Naive B cell (primary cell): ENCODE data around the gene PTGR3. TPM values are rescaled to one million over a fixed set of nuclear protein-coding genes. Genes with fewer than 3 reads are reported as not detected.
A peak's percentile ranks its signal among the peaks of the same experiment; 100 is the strongest.

Source experiments
- ATAC-seq, 2 donors: fragments of 150-1000 bp; cut with Tn5 transposase; 2 replicates each; pipeline ENCODE4 v1.10.0; 2021; ENCODE audit warnings: low read depth in 2 of 2, mild to moderate bottlenecking in 2 of 2, moderate library complexity in 2 of 2
- DNase-seq: peaks from one replicate; pipeline ENCODE4 v3.0.0; 2022
- H3K27ac Mint-ChIP-seq, 6 donors: one replicate each; pipeline ENCODE4 v1.8.0; 2020 to 2022; ENCODE audit warnings: mild to moderate bottlenecking in 6 of 6, mixed read lengths in 6 of 6, moderate library complexity in 5 of 6, inconsistent platforms in 2 of 6
- H3K27me3 Mint-ChIP-seq, 3 donors: one replicate each; pipeline ENCODE4 v1.8.0; 2021 to 2022; ENCODE audit warnings: mixed read lengths in 3 of 3, mild to moderate bottlenecking in 1 of 3
- H3K36me3 Mint-ChIP-seq, 2 donors: one replicate each; pipeline ENCODE4 v1.8.0; 2020 to 2022; ENCODE audit warnings: mixed read lengths in 2 of 2, inconsistent platforms in 1 of 2, mild to moderate bottlenecking in 1 of 2
- H3K4me1 Mint-ChIP-seq, 3 donors: one replicate each; pipeline ENCODE4 v1.8.0; 2020 to 2022; ENCODE audit warnings: mixed read lengths in 3 of 3, inconsistent platforms in 1 of 3, mild to moderate bottlenecking in 1 of 3, moderate library complexity in 1 of 3
- H3K4me3 Mint-ChIP-seq, 8 donors: one replicate each; pipeline ENCODE4 v1.8.0; 2020 to 2022; ENCODE audit warnings: mild to moderate bottlenecking in 8 of 8, mixed read lengths in 8 of 8, moderate library complexity in 8 of 8, inconsistent platforms in 2 of 8
- H3K9me3 Mint-ChIP-seq, 7 donors: one replicate each; pipeline ENCODE4 v1.8.0; 2020 to 2022; ENCODE audit warnings: mixed read lengths in 7 of 7, mild to moderate bottlenecking in 5 of 7, inconsistent platforms in 2 of 7, moderate library complexity in 1 of 7
- polyA plus RNA-seq, 6 donors: library from polyadenylated mRNA; unstranded; fragments of 300-500 nt; fragmentation: Illumina TruSeq; gene quantifications; one replicate each; pipeline ENCODE4 v1.2.3, GENCODE V29; 2021; ENCODE audit warnings: low read depth in 6 of 6

Gene PTGR3, protein sequence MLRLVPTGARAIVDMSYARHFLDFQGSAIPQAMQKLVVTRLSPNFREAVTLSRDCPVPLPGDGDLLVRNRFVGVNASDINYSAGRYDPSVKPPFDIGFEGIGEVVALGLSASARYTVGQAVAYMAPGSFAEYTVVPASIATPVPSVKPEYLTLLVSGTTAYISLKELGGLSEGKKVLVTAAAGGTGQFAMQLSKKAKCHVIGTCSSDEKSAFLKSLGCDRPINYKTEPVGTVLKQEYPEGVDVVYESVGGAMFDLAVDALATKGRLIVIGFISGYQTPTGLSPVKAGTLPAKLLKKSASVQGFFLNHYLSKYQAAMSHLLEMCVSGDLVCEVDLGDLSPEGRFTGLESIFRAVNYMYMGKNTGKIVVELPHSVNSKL
- polyA plus RNA-seq = 10 to 100 TPM; 14.7 to 36.8 (median 22.5) TPM

DNA sequence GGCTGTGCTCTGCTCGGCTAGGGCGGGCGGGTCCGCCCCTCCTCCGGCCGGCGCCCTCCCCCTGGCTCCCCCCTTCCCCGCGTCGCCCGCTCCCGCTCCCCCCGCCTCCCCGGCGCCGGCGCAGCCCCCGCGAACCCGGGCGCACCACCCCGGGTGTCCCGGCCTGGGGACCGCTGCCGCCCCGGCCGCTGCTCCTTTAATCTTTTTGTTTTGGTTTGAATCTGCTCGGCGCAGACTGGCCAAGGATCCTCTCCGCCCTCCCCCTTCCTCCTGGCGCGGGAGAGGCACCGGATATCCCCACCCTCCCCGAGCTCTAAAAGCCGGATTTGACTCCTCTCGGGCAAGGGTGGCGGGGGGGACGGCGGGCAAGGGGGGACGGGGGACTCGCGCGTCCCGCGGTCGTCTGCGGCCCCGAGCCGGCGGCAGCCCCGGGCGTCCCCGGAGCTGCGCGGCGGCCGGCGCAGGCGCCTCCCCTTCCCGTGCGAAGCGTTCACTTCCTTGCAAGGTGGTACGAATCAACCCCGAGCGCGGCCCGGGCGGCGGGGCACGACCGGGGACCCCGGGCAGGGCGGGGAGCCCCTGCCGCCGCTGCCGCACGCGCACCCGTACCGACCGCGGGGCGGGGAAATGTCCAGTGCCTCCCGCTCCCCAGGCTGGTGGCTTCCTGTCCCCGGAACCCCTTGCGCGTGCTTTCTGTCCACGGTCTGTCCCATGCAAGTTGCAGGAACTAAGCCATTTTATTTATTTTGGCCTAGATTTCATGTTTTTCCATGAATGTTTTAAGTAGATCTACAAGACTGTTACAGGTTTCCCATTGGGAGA lies at the start of gene PTGR3:
PTGR3 (minus strand) TSS at position 11 of the 822 bp plus-strand sequence. CDS start 81 bp downstream, outside the sequence.
- Mint-ChIP-seq H3K4me3 (peak within 1 kb of the TSS; percentile 96 to 100 (median 98)), H3K27me3 (peaks cover 0 to 29% (median 10%) of the 10 kb centered on the region in 3 donors)

GRCh38 chr18:75257605-75258004 lies 48.7 kb upstream of the PTGR3 start:
- no peaks in the 10 kb centered on the region for H3K27me3 Mint-ChIP-seq
- ATAC-seq = no peak
- H3K36me3 Mint-ChIP-seq = no peaks in the 10 kb centered on the region
- H3K4me3 Mint-ChIP-seq = no peak overlapping the region
- peak overlapping the region in 1 of 6 donors; percentile 80 for H3K27ac Mint-ChIP-seq
- H3K9me3 Mint-ChIP-seq = no peaks in the 10 kb centered on the region
- peaks cover 10 to 22% (median 13%) of the 10 kb centered on the region in 3 donors for H3K4me1 Mint-ChIP-seq
- DNase-seq = no peak

More for the DNA sequence above, at the start of gene PTGR3:
- H3K27ac Mint-ChIP-seq = peak within 1 kb of the TSS; percentile 63 to 94 (median 90)
- no peaks in the 10 kb centered on the region for H3K36me3 Mint-ChIP-seq
- DNase-seq (peak; percentile 72), ATAC-seq (peak; percentile 63 to 66)
- no peaks in the 10 kb centered on the region for H3K9me3 Mint-ChIP-seq
- H3K4me1 Mint-ChIP-seq = peaks cover 56 to 59% (median 57%) of the 10 kb centered on the region in 3 donors

DNA sequence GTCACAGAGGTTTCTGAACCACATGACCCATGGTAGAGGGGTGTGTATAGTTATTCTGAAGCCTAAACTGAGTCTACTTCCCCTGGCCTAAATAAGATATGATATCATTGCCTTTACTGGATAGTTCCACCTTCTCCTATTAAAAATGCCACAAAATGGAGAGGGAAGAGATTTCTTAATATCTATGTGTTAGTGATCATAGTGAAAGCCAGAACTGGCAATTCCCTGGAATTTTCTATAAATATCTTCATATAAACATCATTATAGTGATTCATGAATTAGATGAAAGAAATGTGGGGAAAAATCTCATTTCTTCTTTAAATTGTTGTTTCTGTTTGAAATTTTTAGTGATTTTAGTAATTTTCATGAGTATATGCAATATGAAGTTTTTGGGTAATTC lies 47.4 kb upstream of the PTGR3 start:
- no peaks in the 10 kb centered on the region for H3K36me3 Mint-ChIP-seq
- peaks cover 1 to 14% (median 9%) of the 10 kb centered on the region in 3 donors for H3K4me1 Mint-ChIP-seq
- no peaks in the 10 kb centered on the region for H3K27me3 Mint-ChIP-seq
- no peak for DNase-seq
- ATAC-seq = no peak
- no peak overlapping the region for H3K4me3 Mint-ChIP-seq
- no peak overlapping the region for H3K27ac Mint-ChIP-seq
- H3K9me3 Mint-ChIP-seq = no peaks in the 10 kb centered on the region

DNA sequence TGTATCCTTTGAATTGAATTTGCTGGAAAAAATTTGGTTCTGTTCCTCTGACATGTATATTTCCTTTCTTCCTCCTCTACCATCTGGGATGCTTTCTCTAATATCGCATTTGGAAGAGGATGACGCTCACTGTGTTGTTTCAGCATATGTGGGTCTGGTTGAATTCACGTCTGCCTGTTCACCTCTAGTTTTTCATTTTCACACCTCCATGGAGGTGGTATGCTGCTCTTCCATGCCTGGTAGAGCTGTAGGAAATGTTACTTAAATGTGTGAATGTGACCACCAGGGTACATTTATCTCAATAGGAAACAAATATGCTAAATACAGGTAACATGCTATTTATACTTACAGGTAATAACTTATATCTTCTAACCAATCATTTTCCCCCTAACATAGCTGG lies 46.2 kb upstream of the PTGR3 start:
- peaks cover under 1 to 9% (median 7%) of the 10 kb centered on the region in 3 donors for H3K4me1 Mint-ChIP-seq
- H3K27ac Mint-ChIP-seq = no peak overlapping the region
- H3K36me3 Mint-ChIP-seq = peaks cover 0 to under 1% of the 10 kb centered on the region in 2 donors
- H3K9me3 Mint-ChIP-seq = peaks cover 0 to 2% (median under 1%) of the 10 kb centered on the region in 7 donors
- no peaks in the 10 kb centered on the region for H3K27me3 Mint-ChIP-seq
- DNase-seq (no peak), ATAC-seq (no peak)
- no peak overlapping the region for H3K4me3 Mint-ChIP-seq

GRCh38 chr18:75253784-75254183 lies 44.8 kb upstream of the PTGR3 start:
- Mint-ChIP-seq H3K9me3 (peaks cover 0 to 6% (median 5%) of the 10 kb centered on the region in 7 donors), H3K27me3 (no peaks in the 10 kb centered on the region), H3K36me3 (peaks cover 0 to 7% of the 10 kb centered on the region in 2 donors), H3K4me1 (peaks cover 7 to 14% (median 13%) of the 10 kb centered on the region in 3 donors), H3K27ac (peak overlapping the region in 1 of 6 donors; percentile 8), H3K4me3 (no peak overlapping the region)
- DNase-seq (no peak), ATAC-seq (no peak)

DNA sequence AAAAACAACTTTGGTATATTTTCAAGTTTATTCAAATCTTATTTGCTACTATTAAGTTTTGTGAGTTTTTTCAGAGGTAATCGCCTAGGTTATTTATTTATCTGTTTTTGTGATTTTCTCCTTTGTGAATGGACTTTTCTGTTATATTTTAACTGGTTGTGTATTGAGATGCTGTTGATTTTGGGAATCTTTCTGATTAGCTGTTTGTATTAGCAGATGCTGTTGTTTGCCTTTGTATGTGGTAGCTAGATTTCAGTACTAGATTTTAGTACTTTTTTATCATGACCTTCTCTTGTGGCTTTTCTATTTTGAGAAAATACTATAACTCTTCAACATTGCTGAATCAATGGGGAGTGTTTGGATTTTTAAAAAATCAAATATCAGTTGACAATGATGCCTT lies 44.1 kb upstream of the PTGR3 start:
- Mint-ChIP-seq H3K9me3 (peaks cover 0 to 9% (median 5%) of the 10 kb centered on the region in 7 donors), H3K4me1 (peaks cover 14 to 19% (median 19%) of the 10 kb centered on the region in 3 donors), H3K4me3 (no peak overlapping the region), H3K27ac (peak overlapping the region in 2 of 6 donors; percentile 8 to 56), H3K36me3 (peaks cover 0 to 7% of the 10 kb centered on the region in 2 donors), H3K27me3 (no peaks in the 10 kb centered on the region)
- ATAC-seq (no peak), DNase-seq (no peak)

GRCh38 chr18:75252136-75252535 lies 43.2 kb upstream of the PTGR3 start:
- no peak overlapping the region for H3K4me3 Mint-ChIP-seq
- peak overlapping the region in 1 of 6 donors; percentile 53 for H3K27ac Mint-ChIP-seq
- peaks cover 0 to 7% of the 10 kb centered on the region in 2 donors for H3K36me3 Mint-ChIP-seq
- H3K4me1 Mint-ChIP-seq = peaks cover 20 to 28% (median 23%) of the 10 kb centered on the region in 3 donors
- ATAC-seq (no peak), DNase-seq (no peak)
- H3K9me3 Mint-ChIP-seq = peaks cover 0 to 9% (median 5%) of the 10 kb centered on the region in 7 donors
- no peaks in the 10 kb centered on the region for H3K27me3 Mint-ChIP-seq

- H3K4me1 Mint-ChIP-seq = peaks cover 20 to 35% (median 30%) of the 10 kb centered on the region in 3 donors
These were observed 42.5 kb upstream of the PTGR3 start for GRCh38 chr18:75251466-75251865.

DNA sequence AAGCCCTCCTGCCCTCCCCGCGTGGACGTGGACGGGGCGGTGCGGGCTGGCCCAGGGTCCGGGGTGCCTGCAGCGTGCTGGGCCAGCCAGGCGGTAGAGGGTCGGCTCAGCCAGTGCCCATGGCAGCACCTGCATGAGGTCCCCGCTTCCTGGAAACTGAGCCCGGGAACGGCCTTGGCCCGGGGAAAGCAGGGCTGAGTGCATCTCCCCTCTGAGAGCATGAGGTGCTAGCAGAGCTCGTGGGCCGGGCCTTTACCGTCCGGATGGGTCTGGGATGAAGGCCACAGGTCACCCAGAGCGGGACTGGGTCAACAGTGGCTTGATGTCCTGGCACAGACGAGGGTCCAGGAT lies 41.5 kb upstream of the PTGR3 start:
- H3K36me3 Mint-ChIP-seq = peaks cover 0 to 7% of the 10 kb centered on the region in 2 donors
- DNase-seq (no peak), ATAC-seq (no peak)
- no peaks in the 10 kb centered on the region for H3K27me3 Mint-ChIP-seq
- H3K4me1 Mint-ChIP-seq = peaks cover 27 to 42% (median 37%) of the 10 kb centered on the region in 3 donors
- no peak overlapping the region for H3K4me3 Mint-ChIP-seq
- peaks cover 0 to 9% (median 5%) of the 10 kb centered on the region in 7 donors for H3K9me3 Mint-ChIP-seq
- peak overlapping the region in 3 of 6 donors; percentile 60 to 84 (median 62) for H3K27ac Mint-ChIP-seq

More at GRCh38 chr18:75251466-75251865, 42.5 kb upstream of the PTGR3 start:
- ATAC-seq = no peak
- H3K36me3 Mint-ChIP-seq = peaks cover 0 to 7% of the 10 kb centered on the region in 2 donors
- peaks cover 0 to 9% (median 5%) of the 10 kb centered on the region in 7 donors for H3K9me3 Mint-ChIP-seq
- H3K27ac Mint-ChIP-seq = peak overlapping the region in 1 of 6 donors; percentile 8
- no peak overlapping the region for H3K4me3 Mint-ChIP-seq
- DNase-seq = no peak
- H3K27me3 Mint-ChIP-seq = no peaks in the 10 kb centered on the region

DNA sequence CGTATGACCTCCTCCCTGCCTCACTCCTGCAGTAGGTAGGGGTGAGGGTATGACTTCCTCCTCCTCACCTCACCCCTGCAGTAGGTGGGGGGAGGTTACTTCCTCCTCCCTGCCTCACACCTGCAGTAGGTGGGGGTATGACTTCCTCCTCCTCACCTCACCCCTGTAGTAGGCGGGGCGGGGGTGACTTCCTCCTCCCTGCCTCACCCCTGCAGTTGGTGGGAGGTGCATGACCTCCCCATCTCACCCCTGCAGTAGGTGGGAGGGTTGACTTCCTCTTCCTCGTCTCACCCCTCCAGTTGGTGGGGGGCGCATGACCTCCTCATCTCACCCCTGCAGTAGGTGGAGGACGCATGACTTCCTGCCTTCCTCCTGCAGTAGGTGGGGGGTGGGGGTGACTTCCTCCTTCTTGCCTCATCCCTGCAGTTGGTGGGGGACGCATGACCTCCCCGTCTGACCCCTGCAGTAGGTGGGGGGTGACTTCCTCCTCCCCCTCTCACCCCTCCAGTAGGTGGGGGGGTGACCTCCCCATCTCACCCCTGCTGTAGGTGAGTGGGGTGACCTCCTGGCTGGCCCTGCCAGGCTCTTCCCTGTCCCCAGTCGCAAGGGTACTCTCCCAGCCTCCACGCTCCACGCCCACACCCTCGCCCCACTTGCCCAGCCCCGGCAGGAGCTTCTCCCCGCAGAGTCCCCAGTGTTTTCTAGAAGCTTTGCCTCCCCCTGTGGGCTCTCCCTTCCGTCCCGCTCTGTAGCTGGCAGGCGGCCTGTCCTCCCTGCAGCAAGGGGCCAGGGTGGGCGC lies 40.9 kb upstream of the PTGR3 start:
- peak overlapping the region in 3 of 6 donors; percentile 81 to 84 (median 84) for H3K27ac Mint-ChIP-seq
- H3K4me1 Mint-ChIP-seq = peaks cover 26 to 42% (median 38%) of the 10 kb centered on the region in 3 donors
- no peaks in the 10 kb centered on the region for H3K27me3 Mint-ChIP-seq
- peak overlapping the region in 1 of 8 donors; percentile 21 for H3K4me3 Mint-ChIP-seq
- peaks cover 0 to 9% (median 5%) of the 10 kb centered on the region in 7 donors for H3K9me3 Mint-ChIP-seq
- ATAC-seq = peak; percentile 54 to 62
- DNase-seq = peak; percentile 12
- H3K36me3 Mint-ChIP-seq = peaks cover 0 to 7% of the 10 kb centered on the region in 2 donors

DNA sequence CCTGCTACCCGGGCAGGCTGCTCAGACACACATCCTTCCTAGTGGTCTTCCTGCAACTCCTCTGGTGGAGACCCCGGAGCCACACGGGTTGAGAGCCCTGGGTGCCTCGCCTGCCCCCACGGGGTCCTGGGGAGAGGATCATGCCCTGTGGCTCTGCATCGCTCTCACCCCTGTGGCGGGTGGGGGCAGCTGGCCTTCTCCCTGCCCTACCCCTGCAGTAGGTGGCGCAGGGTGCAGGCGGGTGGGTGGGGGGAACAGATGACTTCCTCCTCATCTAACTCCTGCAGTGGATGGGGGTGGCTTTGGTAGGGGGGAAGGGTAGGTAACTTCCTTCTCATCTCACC lies 40.2 kb upstream of the PTGR3 start:
- DNase-seq (no peak), ATAC-seq (no peak)
- Mint-ChIP-seq H3K4me3 (peak overlapping the region in 1 of 8 donors; percentile 22), H3K27ac (peak overlapping the region in 2 of 6 donors; percentile 54 to 84), H3K4me1 (peaks cover 29 to 42% (median 41%) of the 10 kb centered on the region in 3 donors), H3K36me3 (peaks cover 0 to 7% of the 10 kb centered on the region in 2 donors), H3K9me3 (peaks cover 0 to 9% (median 5%) of the 10 kb centered on the region in 7 donors), H3K27me3 (no peaks in the 10 kb centered on the region)

GRCh38 chr18:75248426-75249174 lies 39.7 kb upstream of the PTGR3 start:
- peaks cover 29 to 42% (median 41%) of the 10 kb centered on the region in 3 donors for H3K4me1 Mint-ChIP-seq
- no peak for DNase-seq
- no peaks in the 10 kb centered on the region for H3K27me3 Mint-ChIP-seq
- peak overlapping the region in 6 of 8 donors; percentile 15 to 91 (median 84) for H3K4me3 Mint-ChIP-seq
- no peak for ATAC-seq
- peaks cover 0 to 7% of the 10 kb centered on the region in 2 donors for H3K36me3 Mint-ChIP-seq
- H3K27ac Mint-ChIP-seq = peak overlapping the region in 5 of 6 donors; percentile 58 to 94 (median 82)
- peaks cover 0 to 9% (median 5%) of the 10 kb centered on the region in 7 donors for H3K9me3 Mint-ChIP-seq
